HepG2 (cell line): ENCODE data around the gene PAPPA. TPM values are rescaled to one million over a fixed set of nuclear protein-coding genes. Genes with fewer than 3 reads are reported as not detected.

Experiments used
- ATAC-seq: fragments of 200-7000 bp; cut with Tn5 transposase; 3 replicates; pipeline ENCODE4 v1.9.1; 2020; ENCODE audit warnings: mild to moderate bottlenecking, moderate library complexity
- Bru-seq: library from RNA; stranded (reverse); fragments of 400-500 nt; gene quantifications from one replicate; lab custom pipeline; 2021; lab: Mats Ljungman, UMichigan
- BruChase-seq, 2 experiments: library from RNA; stranded (reverse); fragments of 400-500 nt; gene quantifications; one replicate each; lab custom pipeline; 2021; lab: Mats Ljungman, UMichigan
- BruUV-seq: library from RNA; stranded (reverse); fragments of 400-500 nt; replicated peaks from 2 replicates; lab custom pipeline; 2021; lab: Mats Ljungman, UMichigan
- CTCF ChIA-PET: fragments of 300-600 bp; formaldehyde crosslinking; extraction: SDS; loops from one replicate; lab custom pipeline; 2021; ENCODE audit warnings: low total read pairs, inconsistent platforms, low intra/inter-chr PET ratio; lab: Yijun Ruan, JAX
- POLR2A ChIA-PET: fragments of 350-600 bp; sonication (Branson Sonifier 250); formaldehyde crosslinking; loops from one replicate; lab custom pipeline; 2020; ENCODE audit warnings: antibody characterized with exemption, inconsistent platforms; lab: Yijun Ruan, JAX
- DNase-seq: peaks from one replicate; pipeline ENCODE4 v3.0.0-alpha.2; 2015; ENCODE audit warnings: low spot score
- FAIRE-seq: peaks from 3 replicates; lab custom pipeline; 2011; peaks lifted over from hg19 to GRCh38; lab: Jason Lieb, UNC
- H2AFZ ChIP-seq: one replicate; pipeline ENCODE4 v1.6.1; 2011; ENCODE audit warnings: low read length, inconsistent platforms
- H3K27ac ChIP-seq: fragments of 300-600 bp; 3 replicates; pipeline ENCODE4 v1.8.0; 2011; ENCODE audit warnings: mixed run types, mild to moderate bottlenecking, mixed read lengths, low read length, inconsistent platforms; ENCODE audit not compliant: insufficient read depth; ENCODE audit errors: extremely low read length
- H3K27me3 ChIP-seq, 2 experiments: fragments of 200-600 bp in 1 of 2; 2 replicates in 1 of 2; 3 replicates in 1 of 2; pipeline versions ENCODE4 v1.6.0 to v1.8.0; 2011; ENCODE audit warnings: low read length in 2 of 2, mild to moderate bottlenecking in 2 of 2, moderate library complexity in 2 of 2, inconsistent platforms in 1 of 2; ENCODE audit not compliant: insufficient read depth in 2 of 2, control insufficient read depth in 1 of 2
- H3K36me3 ChIP-seq, 2 experiments: fragments of 200-600 bp in 1 of 2; replicated peaks in 1 of 2; 2 replicates in 1 of 2; 3 replicates in 1 of 2; pipeline versions ENCODE4 v1.5.1 to v1.8.0; 2011; ENCODE audit warnings: low read length in 2 of 2, inconsistent platforms in 1 of 2; ENCODE audit not compliant: insufficient read depth in 2 of 2, control insufficient read depth in 1 of 2
- H3K4me1 ChIP-seq: 2 replicates; pipeline ENCODE4 v1.5.1; 2012; ENCODE audit warnings: low read length, inconsistent platforms; ENCODE audit not compliant: insufficient read depth
- H3K4me2 ChIP-seq: 2 replicates; pipeline ENCODE4 v1.6.0; 2011; ENCODE audit warnings: low read depth, low read length, inconsistent platforms
- H3K4me3 ChIP-seq, 3 experiments: fragments of 200-600 bp in 1 of 3; sonication (generic), shearing (Covaris generic) in 1 of 3; replicated peaks in 1 of 3; 2 replicates each; pipeline ENCODE4 v1.5.1; 2011 to 2016; ENCODE audit warnings: low read length in 3 of 3, inconsistent platforms in 2 of 3, low read depth in 2 of 3, mild to moderate bottlenecking in 2 of 3, control low read depth in 1 of 3, mixed read lengths in 1 of 3; ENCODE audit not compliant: insufficient read depth in 1 of 3
- H3K79me2 ChIP-seq: one replicate; pipeline ENCODE4 v1.6.1; 2011; ENCODE audit warnings: low read length, inconsistent platforms; ENCODE audit not compliant: insufficient read depth
- H3K9ac ChIP-seq: 2 replicates; pipeline ENCODE4 v1.6.0; 2011; ENCODE audit warnings: mild to moderate bottlenecking, low read depth, low read length, inconsistent platforms; ENCODE audit not compliant: insufficient read depth
- H3K9me3 ChIP-seq: 2 replicates; pipeline ENCODE4 v1.5.1; 2012; ENCODE audit warnings: mild to moderate bottlenecking, low read length
- H4K20me1 ChIP-seq: 2 replicates; pipeline ENCODE4 v1.6.0; 2011; ENCODE audit warnings: inconsistent platforms, mild to moderate bottlenecking, low read length, moderate library complexity; ENCODE audit not compliant: insufficient read depth
- MZF1 ChIP-seq: sonication (generic); formaldehyde crosslinking; IDR thresholded peaks from 2 replicates; pipeline ENCODE4 v1.8.1; 2023; ENCODE audit warnings: mild to moderate bottlenecking, missing genetic modification reagents, borderline replicate concordance
- NFYC ChIP-seq: IDR thresholded peaks from 2 replicates; pipeline ENCODE4 v1.6.1; 2016; ENCODE audit warnings: missing genetic modification reagents, missing compliant biosample characterization
- ZFP36 ChIP-seq: fragments of 150-350 bp; IDR thresholded peaks from 2 replicates; pipeline ENCODE4 v1.6.1; 2018; ENCODE audit warnings: borderline replicate concordance, low read length, low read depth; ENCODE audit not compliant: partially characterized antibody
- ZFP36L1 ChIP-seq: sonication (generic); formaldehyde crosslinking; IDR thresholded peaks from 2 replicates; pipeline ENCODE4 v1.8.0; 2022; ENCODE audit warnings: mild to moderate bottlenecking, missing genetic modification reagents, moderate library complexity
- WGBS: methylation state at CpG from one replicate; pipeline ENCODE4 v1.1.6; 2017; ENCODE audit warnings: low lambda C conversion rate; 5-methylcytosine and 5-hydroxymethylcytosine counted together
- in situ Hi-C: cut with HindIII; loops from 2 replicates; pipeline ENCODE4 v1.10.0; 2017; ENCODE audit warnings: low pct_unique_long_range_greater_than_20kb; ENCODE audit not compliant: extremely low pct_ligation_motif_present
- intact Hi-C: fragments of 100-400 bp; cut with micrococcal nuclease; formaldehyde crosslinking; loops from one replicate; pipeline ENCODE4 v1.10.0; 2022; ENCODE audit not compliant: unreplicated experiment
- long read RNA-seq, 2 experiments: library from RNA in 1 of 2; library from polyadenylated mRNA in 1 of 2; stranded (forward) in 1 of 2; unstranded in 1 of 2; transcript quantifications; one replicate each; pipeline ENCODE4 v2.0.0, GENCODE V29; 2019 to 2022
- polyA minus RNA-seq, 3 experiments: library from RNA; depleted of rRNA, polyadenylated mRNA; stranded (reverse); fragments of >200 nt; gene quantifications; 2 replicates each; pipeline ENCODE4 v1.2.3, GENCODE V29; 2011; ENCODE audit warnings: low replicate concordance in 1 of 3
- polyA plus RNA-seq, 8 experiments: library from polyadenylated mRNA; depleted of rRNA in 3 of 8; stranded (reverse) in 7 of 8; unstranded in 1 of 8; fragments of >200 nt; fragmentation: Illumina TruSeq in 4 of 8; extraction: Trizol in 4 of 8; gene quantifications; 2 replicates each; pipeline versions ENCODE4 v1.2.1 to v1.2.3, GENCODE V29; 2011 to 2016; ENCODE audit warnings: low read depth in 4 of 8, missing spikeins in 1 of 8, mixed read lengths in 1 of 8; ENCODE audit not compliant: insufficient read depth in 1 of 8
- total RNA-seq, 5 experiments: library from RNA; depleted of rRNA; stranded (reverse); fragments of >200 nt; fragmentation: Illumina TruSeq; extraction: Trizol; gene quantifications; 2 replicates each; pipeline ENCODE4 v1.2.3, GENCODE V29; 2016; ENCODE audit warnings: low read depth in 1 of 5
- TF ChIP-seq, protein P1 (sequence below): sonication (generic); formaldehyde crosslinking; IDR thresholded peaks from 2 replicates; pipeline ENCODE4 v1.4.0; 2020; ENCODE audit warnings: missing genetic modification reagents; ENCODE audit errors: not compliant biosample characterization
- TF ChIP-seq, protein P2 (sequence below), 2 experiments: sonication (generic) in 1 of 2; formaldehyde crosslinking in 1 of 2; IDR thresholded peaks; 2 replicates each; pipeline versions ENCODE4 v1.5.1 to v1.6.1; 2011 to 2020; ENCODE audit warnings: borderline replicate concordance in 1 of 2, low read depth in 1 of 2, low read length in 1 of 2, mild to moderate bottlenecking in 1 of 2, missing genetic modification reagents in 1 of 2, moderate library complexity in 1 of 2

The PAPPA gene, protein sequence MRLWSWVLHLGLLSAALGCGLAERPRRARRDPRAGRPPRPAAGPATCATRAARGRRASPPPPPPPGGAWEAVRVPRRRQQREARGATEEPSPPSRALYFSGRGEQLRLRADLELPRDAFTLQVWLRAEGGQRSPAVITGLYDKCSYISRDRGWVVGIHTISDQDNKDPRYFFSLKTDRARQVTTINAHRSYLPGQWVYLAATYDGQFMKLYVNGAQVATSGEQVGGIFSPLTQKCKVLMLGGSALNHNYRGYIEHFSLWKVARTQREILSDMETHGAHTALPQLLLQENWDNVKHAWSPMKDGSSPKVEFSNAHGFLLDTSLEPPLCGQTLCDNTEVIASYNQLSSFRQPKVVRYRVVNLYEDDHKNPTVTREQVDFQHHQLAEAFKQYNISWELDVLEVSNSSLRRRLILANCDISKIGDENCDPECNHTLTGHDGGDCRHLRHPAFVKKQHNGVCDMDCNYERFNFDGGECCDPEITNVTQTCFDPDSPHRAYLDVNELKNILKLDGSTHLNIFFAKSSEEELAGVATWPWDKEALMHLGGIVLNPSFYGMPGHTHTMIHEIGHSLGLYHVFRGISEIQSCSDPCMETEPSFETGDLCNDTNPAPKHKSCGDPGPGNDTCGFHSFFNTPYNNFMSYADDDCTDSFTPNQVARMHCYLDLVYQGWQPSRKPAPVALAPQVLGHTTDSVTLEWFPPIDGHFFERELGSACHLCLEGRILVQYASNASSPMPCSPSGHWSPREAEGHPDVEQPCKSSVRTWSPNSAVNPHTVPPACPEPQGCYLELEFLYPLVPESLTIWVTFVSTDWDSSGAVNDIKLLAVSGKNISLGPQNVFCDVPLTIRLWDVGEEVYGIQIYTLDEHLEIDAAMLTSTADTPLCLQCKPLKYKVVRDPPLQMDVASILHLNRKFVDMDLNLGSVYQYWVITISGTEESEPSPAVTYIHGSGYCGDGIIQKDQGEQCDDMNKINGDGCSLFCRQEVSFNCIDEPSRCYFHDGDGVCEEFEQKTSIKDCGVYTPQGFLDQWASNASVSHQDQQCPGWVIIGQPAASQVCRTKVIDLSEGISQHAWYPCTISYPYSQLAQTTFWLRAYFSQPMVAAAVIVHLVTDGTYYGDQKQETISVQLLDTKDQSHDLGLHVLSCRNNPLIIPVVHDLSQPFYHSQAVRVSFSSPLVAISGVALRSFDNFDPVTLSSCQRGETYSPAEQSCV (N-terminal part only)
- 0.08 and 0.09 TPM in 2 replicates for total RNA-seq (2016; rRNA removed; fragmentation: Illumina TruSeq; extraction: Trizol)
- not detected in 2 replicates for total RNA-seq (2016; cell fraction: cytosol; rRNA removed; fragmentation: Illumina TruSeq; extraction: Trizol; ENCODE audit: low read depth)
- total RNA-seq (2016; cell fraction: insoluble cytoplasmic fraction; rRNA removed; fragmentation: Illumina TruSeq; extraction: Trizol), result 0.09 and 0.12 TPM in 2 replicates
- total RNA-seq (2016; cell fraction: membrane; rRNA removed; fragmentation: Illumina TruSeq; extraction: Trizol), result 0.03 TPM in 2 replicates
- total RNA-seq (2016; cell fraction: nucleus; rRNA removed; fragmentation: Illumina TruSeq; extraction: Trizol), result 0.06 TPM in 2 replicates
- polyA plus RNA-seq (2011; rRNA removed), result 0.08 and 0.11 TPM in 2 replicates
- polyA plus RNA-seq (2011; cell fraction: cytosol; rRNA removed), result 0.04 and 0.09 TPM in 2 replicates
- polyA plus RNA-seq (2011; cell fraction: nucleus; rRNA removed), result 0.14 TPM in 2 replicates
- polyA plus RNA-seq (2012), result 0.24 and 0.51 TPM in 2 replicates
- not detected in 2 replicates for polyA plus RNA-seq (2016; cell fraction: cytosol; fragmentation: Illumina TruSeq; extraction: Trizol; ENCODE audit: low read depth)
- 0.07 and 0.09 TPM in 2 replicates for polyA plus RNA-seq (2016; cell fraction: insoluble cytoplasmic fraction; fragmentation: Illumina TruSeq; extraction: Trizol; ENCODE audit: low read depth)
- polyA plus RNA-seq (2016; cell fraction: membrane; fragmentation: Illumina TruSeq; extraction: Trizol; ENCODE audit: low read depth), result 0.02 TPM in 1 of 2 replicates, not detected in the other
- polyA plus RNA-seq (2016; cell fraction: nucleus; fragmentation: Illumina TruSeq; extraction: Trizol; ENCODE audit: insufficient read depth, low read depth), result 0.09 and 0.75 TPM in 2 replicates
- polyA minus RNA-seq (2011; rRNA and poly(A)+ RNA removed; ENCODE audit: low replicate concordance), result 0.16 and 9.2 TPM in 2 replicates
- 0.09 and 0.10 TPM in 2 replicates for polyA minus RNA-seq (2011; cell fraction: cytosol; rRNA and poly(A)+ RNA removed)
- polyA minus RNA-seq (2011; cell fraction: nucleus; rRNA and poly(A)+ RNA removed), result 0.13 and 0.75 TPM in 2 replicates
- Bru-seq, nascent RNA, result percentile 17 among the genes with signal in this experiment
- BruChase-seq, experiment 1, labeled RNA remaining after a 6-hour chase, result percentile 17 among the genes with signal in this experiment
- BruChase-seq, experiment 2, labeled RNA remaining after a 2-hour chase, result percentile 13 among the genes with signal in this experiment
- long read RNA-seq, experiment 1, result 0 reads
- long read RNA-seq, experiment 2, result 0 reads

DNA sequence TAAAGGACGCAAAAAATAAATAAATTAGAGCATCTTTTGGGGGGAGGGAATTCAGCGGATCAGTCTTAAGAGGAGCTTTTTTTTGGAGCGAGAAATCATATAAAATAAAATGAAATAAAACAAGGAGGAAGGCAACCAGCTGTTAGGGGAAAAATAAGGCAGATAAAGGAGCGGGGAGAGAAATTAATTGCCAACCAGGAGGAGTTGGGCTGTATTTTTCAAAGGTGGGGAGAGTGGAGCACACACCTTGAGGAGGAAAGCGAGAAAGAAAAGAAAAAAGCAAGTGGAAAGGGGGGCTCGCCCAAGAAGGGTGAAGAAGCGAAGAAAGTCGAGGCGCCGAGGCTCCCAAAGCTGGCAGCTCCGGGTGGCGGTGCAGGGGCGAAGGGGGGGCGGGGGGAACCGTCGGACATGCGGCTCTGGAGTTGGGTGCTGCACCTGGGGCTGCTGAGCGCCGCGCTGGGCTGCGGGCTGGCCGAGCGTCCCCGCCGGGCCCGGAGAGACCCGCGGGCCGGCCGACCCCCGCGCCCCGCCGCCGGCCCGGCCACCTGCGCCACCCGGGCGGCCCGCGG, at the start of gene PAPPA:
PAPPA (plus strand) TSS at position 27 of the 569 bp plus-strand sequence; CDS start at position 409, 382 bp downstream.
- Histone ChIP-seq H3K4me3 (peak within 1 kb of the TSS in 2 of 3 experiments; percentile 44 to 63; a peak in 3 of 6 replicates), H3K36me3 (no peaks in the 10 kb centered on the region), H3K4me1 (no peaks in the 10 kb centered on the region), H3K9me3 (no peaks in the 10 kb centered on the region), H3K4me2 (peak within 1 kb of the TSS; percentile 66), H3K27ac (no peak within 1 kb of the TSS), H3K27me3 (peaks cover 8 to 49% of the 10 kb centered on the region in 2 experiments; a peak in 4 of 5 replicates), H2AFZ (no peak within 1 kb of the TSS), H4K20me1 (no peaks in the 10 kb centered on the region), H3K9ac (no peak within 1 kb of the TSS), H3K79me2 (no peaks in the 10 kb centered on the region)
- in situ Hi-C loops (loop anchor here (5.0 to 25.0 kb wide), 3 partner anchors 418 to 567 kb away; no protein-coding TSS in a partner anchor), intact Hi-C loops (loop anchor here (5.0 kb wide), 1 partner anchor 562 kb away; no protein-coding TSS in a partner anchor)
- ChIA-PET POLR2A (no interaction called here), CTCF (interaction anchor here (3.1 kb wide), 1 partner anchor 419 kb away, joined by 14 read pairs; no protein-coding TSS in a partner anchor)
- TF ChIP-seq ZFP36 (no peak), MZF1 (CRISPR knock-in tag) (no peak), NFYC (CRISPR knock-in tag) (no peak), ZFP36L1 (CRISPR knock-in tag) (no peak)
- TF ChIP-seq, protein P1, sequence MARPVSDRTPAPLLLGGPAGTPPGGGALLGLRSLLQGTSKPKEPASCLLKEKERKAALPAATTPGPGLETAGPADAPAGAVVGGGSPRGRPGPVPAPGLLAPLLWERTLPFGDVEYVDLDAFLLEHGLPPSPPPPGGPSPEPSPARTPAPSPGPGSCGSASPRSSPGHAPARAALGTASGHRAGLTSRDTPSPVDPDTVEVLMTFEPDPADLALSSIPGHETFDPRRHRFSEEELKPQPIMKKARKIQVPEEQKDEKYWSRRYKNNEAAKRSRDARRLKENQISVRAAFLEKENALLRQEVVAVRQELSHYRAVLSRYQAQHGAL (CRISPR knock-in tag), result no peak
- TF ChIP-seq, protein P2, sequence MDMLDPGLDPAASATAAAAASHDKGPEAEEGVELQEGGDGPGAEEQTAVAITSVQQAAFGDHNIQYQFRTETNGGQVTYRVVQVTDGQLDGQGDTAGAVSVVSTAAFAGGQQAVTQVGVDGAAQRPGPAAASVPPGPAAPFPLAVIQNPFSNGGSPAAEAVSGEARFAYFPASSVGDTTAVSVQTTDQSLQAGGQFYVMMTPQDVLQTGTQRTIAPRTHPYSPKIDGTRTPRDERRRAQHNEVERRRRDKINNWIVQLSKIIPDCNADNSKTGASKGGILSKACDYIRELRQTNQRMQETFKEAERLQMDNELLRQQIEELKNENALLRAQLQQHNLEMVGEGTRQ (IDR thresholded peaks at IDR 0.05; ENCODE audit: low read depth, low read length), result no peak
- TF ChIP-seq, protein P2 (CRISPR knock-in tag; IDR thresholded peaks at IDR 0.05; ENCODE audit: borderline replicate concordance), result no peak
- no peak for ATAC-seq
- no TSS peak for BruUV-seq
- WGBS, result 13% methylated on average over 14 of the region's 41 CpGs
- FAIRE-seq, result no peak
- DNase-seq, result no peak
